A549 (cell line): ENCODE measurements around the gene RIMS4. TPM values are rescaled to one million over a fixed set of nuclear protein-coding genes. Genes with fewer than 3 reads are reported as not detected.

ENCODE experiments used
- ATAC-seq, 2 experiments: fragments of 200-7000 bp in 1 of 2; fragments of >200 bp in 1 of 2; cut with Nextera tagmentation in 1 of 2; cut with Tn5 transposase in 1 of 2; 3 replicates each; pipeline versions ENCODE4 v1.8.0 to v1.9.1; 2018 to 2020; ENCODE audit warnings: mild to moderate bottlenecking in 1 of 2, moderate library complexity in 1 of 2
- CTCF ChIA-PET: fragments of 300-600 bp; sonication (Branson Sonifier 250); formaldehyde crosslinking; extraction: SDS; loops from one replicate; lab custom pipeline; 2021; ENCODE audit warnings: antibody characterized with exemption, inconsistent platforms; lab: Yijun Ruan, JAX
- POLR2A ChIA-PET: fragments of 350-600 bp; formaldehyde crosslinking; extraction: SDS; loops from one replicate; lab custom pipeline; 2021; ENCODE audit warnings: antibody characterized with exemption, inconsistent platforms; lab: Yijun Ruan, JAX
- DNase-seq, 2 experiments: peaks; one replicate each; pipeline versions ENCODE4 v3.0.0 to v3.0.0-alpha.2; 2011 to 2016; ENCODE audit warnings: low read depth in 1 of 2, low spot score in 1 of 2
- FAIRE-seq: peaks from 2 replicates; lab custom pipeline; 2011; peaks lifted over from hg19 to GRCh38; lab: Jason Lieb, UNC
- H3K27ac ChIP-seq, 2 experiments: fragments of >200 bp; sonication (Bioruptor Twin); formaldehyde crosslinking; 3 replicates each; pipeline ENCODE4 v1.5.1; 2016 to 2017
- H3K4me1 ChIP-seq: fragments of >200 bp; sonication (Bioruptor Twin); formaldehyde crosslinking; 3 replicates; pipeline ENCODE4 v1.6.1; 2016
- H3K4me2 ChIP-seq: fragments of >200 bp; sonication (Bioruptor Twin); formaldehyde crosslinking; 3 replicates; pipeline ENCODE4 v1.6.1; 2016
- H3K4me3 ChIP-seq: fragments of >200 bp; sonication (Bioruptor Twin); formaldehyde crosslinking; 3 replicates; pipeline ENCODE4 v1.5.1; 2016
- H3K9me3 ChIP-seq: fragments of >200 bp; sonication (Bioruptor Twin); formaldehyde crosslinking; 3 replicates; pipeline ENCODE4 v1.6.1; 2016
- CEBPB ChIP-seq, 2 experiments: fragments of >200 bp in 1 of 2; sonication (Bioruptor Twin) in 1 of 2; formaldehyde crosslinking in 1 of 2; IDR thresholded peaks; 2 replicates each; pipeline ENCODE4 v1.6.1; 2012 to 2016
- CHD2 ChIP-seq: fragments of 150-350 bp; IDR thresholded peaks from 2 replicates; pipeline ENCODE4 v1.6.1; 2014; ENCODE audit warnings: low read length; ENCODE audit not compliant: partially characterized antibody
- CTCF ChIP-seq: fragments of >200 bp; sonication (Bioruptor Twin); formaldehyde crosslinking; IDR thresholded peaks from 3 replicates; pipeline ENCODE4 v1.5.1; 2016
- EP300 ChIP-seq, 2 experiments: fragments of >200 bp; sonication (Bioruptor Twin); formaldehyde crosslinking; IDR thresholded peaks; 2 replicates in 1 of 2; 3 replicates in 1 of 2; pipeline ENCODE4 v1.6.1; 2016 to 2017
- HDAC2 ChIP-seq: fragments of 200-600 bp; sonication (generic); IDR thresholded peaks from 2 replicates; pipeline ENCODE4 v1.6.1; 2016
- HOXB5 ChIP-seq: fragments of 250-450 bp; sonication (Bioruptor Pico); IDR thresholded peaks from 2 replicates; pipeline ENCODE4 v1.5.0; 2020; ENCODE audit warnings: mild to moderate bottlenecking, moderate library complexity
- JUN ChIP-seq, 2 experiments: fragments of >200 bp; sonication (Bioruptor Twin); formaldehyde crosslinking; IDR thresholded peaks; 2 replicates in 1 of 2; 3 replicates in 1 of 2; pipeline ENCODE4 v1.6.1; 2016 to 2017
- JUNB ChIP-seq: fragments of >200 bp; sonication (Bioruptor Twin); formaldehyde crosslinking; IDR thresholded peaks from 2 replicates; pipeline ENCODE4 v1.6.1; 2016
- KDM5A ChIP-seq: fragments of 200-600 bp; sonication (generic); IDR thresholded peaks from 2 replicates; pipeline ENCODE4 v1.6.1; 2016; ENCODE audit warnings: antibody characterized with exemption, mild to moderate bottlenecking
- MAFK ChIP-seq: fragments of 450-650 bp; IDR thresholded peaks from 2 replicates; pipeline ENCODE4 v1.6.1; 2014; ENCODE audit not compliant: partially characterized antibody
- MAZ ChIP-seq: fragments of 150-350 bp; IDR thresholded peaks from 2 replicates; pipeline ENCODE4 v1.6.1; 2014; ENCODE audit warnings: antibody characterized with exemption, low read depth, low read length, borderline replicate concordance
- NR3C1 ChIP-seq: fragments of >200 bp; sonication (Bioruptor Twin); formaldehyde crosslinking; IDR thresholded peaks from 3 replicates; pipeline ENCODE4 v1.6.1; 2017
- RAD21 ChIP-seq, 2 experiments: fragments of >200 bp in 1 of 2; sonication (Bioruptor Twin) in 1 of 2; formaldehyde crosslinking in 1 of 2; IDR thresholded peaks in 1 of 2; conservative IDR thresholded peaks in 1 of 2; 2 replicates in 1 of 2; 3 replicates in 1 of 2; pipeline ENCODE4 v1.6.1; 2012 to 2018; ENCODE audit warnings: inconsistent platforms in 1 of 2
- RCOR1 ChIP-seq: fragments of 150-350 bp; IDR thresholded peaks from 2 replicates; pipeline ENCODE4 v1.6.1; 2014; ENCODE audit warnings: antibody characterized with exemption, low read length, low read depth
- RNF2 ChIP-seq: fragments of 200-600 bp; sonication (generic); IDR thresholded peaks from 2 replicates; pipeline ENCODE4 v1.6.1; 2016; ENCODE audit warnings: low read depth, mild to moderate bottlenecking, antibody characterized with exemption, moderate library complexity, borderline replicate concordance
- SMC3 ChIP-seq: fragments of >200 bp; sonication (Bioruptor Twin); formaldehyde crosslinking; IDR thresholded peaks from 3 replicates; pipeline ENCODE4 v1.6.1; 2018; ENCODE audit warnings: inconsistent platforms
- SREBF2 ChIP-seq: fragments of 450-650 bp; IDR thresholded peaks from 2 replicates; pipeline ENCODE4 v1.6.1; 2014; ENCODE audit warnings: mild to moderate bottlenecking, moderate library complexity
- ZNF302 ChIP-seq: fragments of 250-450 bp; sonication (Bioruptor Pico); IDR thresholded peaks from 2 replicates; pipeline ENCODE4 v1.9.0; 2021; ENCODE audit warnings: inconsistent platforms, mild to moderate bottlenecking, moderate library complexity
- WGBS: methylation state at CpG from one replicate; pipeline ENCODE4 v1.1.6; 2017; ENCODE audit errors: missing lambda C conversion rate; 5-methylcytosine and 5-hydroxymethylcytosine counted together
- polyA plus RNA-seq, 4 experiments: library from polyadenylated mRNA; depleted of rRNA in 3 of 4; stranded (reverse); fragments of >200 nt; fragmentation: RNase III in 1 of 4; extraction: RNeasy Plus Mini Kit Qiagen cat#74134 plus additional on column Dnase treatment in 1 of 4; gene quantifications; 2 replicates in 3 of 4; 3 replicates in 1 of 4; pipeline ENCODE4 v1.2.3, GENCODE V29; 2011 to 2017
- TF ChIP-seq, protein P1 (sequence below): IDR thresholded peaks from 2 replicates; pipeline ENCODE4 v1.6.1; 2012
- TF ChIP-seq, protein P2 (sequence below): fragments of 150-350 bp; IDR thresholded peaks from 2 replicates; pipeline ENCODE4 v1.6.1; 2014; ENCODE audit warnings: low read depth, mild to moderate bottlenecking, low read length
- TF ChIP-seq, protein P3 (sequence below): fragments of >200 bp; sonication (Bioruptor Twin); formaldehyde crosslinking; IDR thresholded peaks from 3 replicates; pipeline ENCODE4 v1.6.1; 2016

The RIMS4 gene
- polyA plus RNA-seq, 2 of the 4 experiments (the other 2 are of a cell fraction), result 0.39 to 1.3 TPM

DNA sequence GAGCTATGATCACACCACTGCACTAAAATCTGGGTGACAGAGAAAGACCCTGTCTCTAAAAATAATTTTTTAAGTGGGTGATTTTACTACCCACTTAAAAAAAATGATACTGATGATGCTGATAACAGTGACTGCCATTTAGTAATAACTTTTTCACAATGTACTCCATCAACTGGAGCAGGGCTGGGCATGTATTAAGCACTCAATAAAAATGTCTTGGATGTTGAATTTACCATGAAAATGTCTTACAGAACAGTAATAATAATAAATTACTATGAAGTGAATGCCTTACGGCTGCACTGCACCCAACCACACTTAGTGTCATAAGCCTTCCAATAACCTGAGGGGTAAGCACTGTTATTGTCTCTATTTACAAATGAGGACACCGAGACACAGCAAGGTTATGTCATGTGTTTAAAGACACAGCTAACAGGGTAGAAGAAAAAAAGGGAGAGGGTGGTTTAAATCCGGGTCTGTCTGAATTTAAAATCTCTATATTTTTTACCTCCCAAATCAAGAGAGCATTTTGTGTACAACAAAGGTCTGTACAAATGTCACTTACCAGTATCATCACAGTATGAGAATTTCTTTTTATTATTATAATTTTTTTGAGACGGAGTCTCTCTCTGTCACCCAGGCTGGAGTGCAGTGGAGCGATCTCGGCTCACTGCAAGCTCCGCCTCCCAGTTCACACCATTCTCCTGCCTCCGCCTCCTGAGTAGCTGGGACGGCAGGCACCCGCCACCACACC, 21.5 kb downstream of the RIMS4 start:
- Histone ChIP-seq H3K4me2 (no peak overlapping the region), H3K4me1 (no peaks in the 10 kb centered on the region), H3K4me3 (no peak overlapping the region), H3K9me3 (no peaks in the 10 kb centered on the region), H3K27ac (no peak overlapping the region)
- FAIRE-seq (no peak), ATAC-seq (no peak), DNase-seq (no peak)
- no peak for TF ChIP-seq JUNB
- TF ChIP-seq, protein P1, sequence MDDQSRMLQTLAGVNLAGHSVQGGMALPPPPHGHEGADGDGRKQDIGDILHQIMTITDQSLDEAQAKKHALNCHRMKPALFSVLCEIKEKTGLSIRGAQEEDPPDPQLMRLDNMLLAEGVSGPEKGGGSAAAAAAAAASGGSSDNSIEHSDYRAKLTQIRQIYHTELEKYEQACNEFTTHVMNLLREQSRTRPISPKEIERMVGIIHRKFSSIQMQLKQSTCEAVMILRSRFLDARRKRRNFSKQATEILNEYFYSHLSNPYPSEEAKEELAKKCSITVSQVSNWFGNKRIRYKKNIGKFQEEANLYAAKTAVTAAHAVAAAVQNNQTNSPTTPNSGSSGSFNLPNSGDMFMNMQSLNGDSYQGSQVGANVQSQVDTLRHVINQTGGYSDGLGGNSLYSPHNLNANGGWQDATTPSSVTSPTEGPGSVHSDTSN, result no peak
- 66% methylated on average over 10 of the region's 10 CpGs for WGBS
- CTCF ChIA-PET, result interaction anchor here (1.5 to 2.3 kb wide), 2 partner anchors 14 to 41 kb away, joined by 3 to 7 read pairs; no protein-coding TSS in a partner anchor
- POLR2A ChIA-PET, result no interaction called here

- POLR2A ChIA-PET, result no interaction called here
Measured at GRCh38 chr20:44787299-44787698, 23.0 kb downstream of the RIMS4 start.

DNA sequence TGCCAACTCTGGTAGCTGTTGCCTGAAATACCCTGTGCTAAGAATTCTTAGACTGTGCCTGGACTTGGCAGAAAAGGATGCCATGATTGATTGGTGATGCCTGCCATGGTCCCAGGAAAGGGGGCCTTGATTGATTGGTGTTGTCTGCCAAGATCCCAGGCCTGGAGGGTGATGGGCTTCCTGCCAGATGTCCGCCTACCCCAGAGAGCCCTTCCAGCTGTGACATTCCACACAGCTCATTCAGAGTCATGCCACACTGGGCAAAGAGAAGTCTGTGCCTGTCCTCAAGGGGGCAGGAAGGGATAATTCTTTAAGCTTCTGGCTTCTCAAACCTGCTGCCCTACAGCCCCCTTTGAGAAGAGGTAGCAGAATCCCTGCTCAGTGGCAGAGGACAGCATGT, 24.6 kb downstream of the RIMS4 start:
- WGBS, result 20% methylated on average over 1 of the region's 1 CpG
- Histone ChIP-seq H3K4me3 (no peak overlapping the region), H3K9me3 (no peaks in the 10 kb centered on the region), H3K4me1 (no peaks in the 10 kb centered on the region), H3K4me2 (no peak overlapping the region)
- peak; percentile 41 to 85; a peak in 3 of 6 replicates for ATAC-seq
- TF ChIP-seq CTCF (peak; percentile 16; the same call in 1 of the 3 replicates), MAZ (no peak), RAD21 (conservative IDR thresholded peaks at IDR 0.05 in 1 of 2, IDR thresholded peaks at IDR 0.05 in 1 of 2) (peak in 1 of 2 experiments; percentile 51; a peak in 2 of 5 replicates), SMC3 (0 out of 3 replicates have a peak, but pooled peaks have one; percentile 8), MAFK (no peak), EP300 (IDR thresholded peaks at IDR 0.05) (no peak), RCOR1 (no peak), NR3C1 (no peak), ZNF302 (no peak), KDM5A (no peak)
- TF ChIP-seq, protein P2, sequence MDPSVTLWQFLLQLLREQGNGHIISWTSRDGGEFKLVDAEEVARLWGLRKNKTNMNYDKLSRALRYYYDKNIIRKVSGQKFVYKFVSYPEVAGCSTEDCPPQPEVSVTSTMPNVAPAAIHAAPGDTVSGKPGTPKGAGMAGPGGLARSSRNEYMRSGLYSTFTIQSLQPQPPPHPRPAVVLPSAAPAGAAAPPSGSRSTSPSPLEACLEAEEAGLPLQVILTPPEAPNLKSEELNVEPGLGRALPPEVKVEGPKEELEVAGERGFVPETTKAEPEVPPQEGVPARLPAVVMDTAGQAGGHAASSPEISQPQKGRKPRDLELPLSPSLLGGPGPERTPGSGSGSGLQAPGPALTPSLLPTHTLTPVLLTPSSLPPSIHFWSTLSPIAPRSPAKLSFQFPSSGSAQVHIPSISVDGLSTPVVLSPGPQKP, result no peak
- TF ChIP-seq, protein P3, sequence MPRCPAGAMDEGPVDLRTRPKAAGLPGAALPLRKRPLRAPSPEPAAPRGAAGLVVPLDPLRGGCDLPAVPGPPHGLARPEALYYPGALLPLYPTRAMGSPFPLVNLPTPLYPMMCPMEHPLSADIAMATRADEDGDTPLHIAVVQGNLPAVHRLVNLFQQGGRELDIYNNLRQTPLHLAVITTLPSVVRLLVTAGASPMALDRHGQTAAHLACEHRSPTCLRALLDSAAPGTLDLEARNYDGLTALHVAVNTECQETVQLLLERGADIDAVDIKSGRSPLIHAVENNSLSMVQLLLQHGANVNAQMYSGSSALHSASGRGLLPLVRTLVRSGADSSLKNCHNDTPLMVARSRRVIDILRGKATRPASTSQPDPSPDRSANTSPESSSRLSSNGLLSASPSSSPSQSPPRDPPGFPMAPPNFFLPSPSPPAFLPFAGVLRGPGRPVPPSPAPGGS, result no peak
- TF ChIP-seq, all 56 proteins: peak for 3
- CTCF ChIA-PET, result interaction anchor here (0.7 to 1.7 kb wide), 8 partner anchors 12 to 138 kb away, joined by 3 to 8 read pairs (median 4); no protein-coding TSS in a partner anchor
- FAIRE-seq, result no peak
- DNase-seq, result peak; percentile 36 to 39
- POLR2A ChIA-PET, result no interaction called here
- no peak overlapping the region for H3K27ac ChIP-seq

More at GRCh38 chr20:44787299-44787698, 23.0 kb downstream of the RIMS4 start:
- Histone ChIP-seq H3K27ac (no peak overlapping the region), H3K4me3 (no peak overlapping the region), H3K4me1 (no peaks in the 10 kb centered on the region), H3K4me2 (no peak overlapping the region), H3K9me3 (no peaks in the 10 kb centered on the region)
- FAIRE-seq, result no peak
- TF ChIP-seq SREBF2 (no peak), CHD2 (no peak), CEBPB (IDR thresholded peaks at IDR 0.05) (no peak), RNF2 (no peak), HOXB5 (CRISPR knock-in tag) (no peak), RAD21 (conservative IDR thresholded peaks at IDR 0.05 in 1 of 2, IDR thresholded peaks at IDR 0.05 in 1 of 2) (no peak), HDAC2 (no peak), JUN (IDR thresholded peaks at IDR 0.05) (no peak)
- no peak for DNase-seq
- WGBS, result 25% methylated on average over 7 of the region's 7 CpGs
- ATAC-seq, result no peak
- CTCF ChIA-PET, result interaction anchor here (0.6 to 2.3 kb wide), 6 partner anchors 15 to 1182 kb away, joined by 3 to 7 read pairs (median 4); no protein-coding TSS in a partner anchor
